HK-2 (cell line): ENCODE measurements around the gene RAB34.
A peak's percentile ranks its signal among the peaks of the same experiment; 100 is the strongest.

Experiments used
- DNase-seq: peaks from one replicate; pipeline ENCODE4 v3.0.0-alpha.2; 2018; ENCODE audit not compliant: unreplicated experiment

The RAB34 gene

GRCh38 chr17:28710861-28711722, 6.6 kb downstream of the RAB34 start:
- DNase-seq: peak; percentile 93

GRCh38 chr17:28707339-28707720, 10.3 kb downstream of the RAB34 start:
- DNase-seq: no peak

GRCh38 chr17:28706471-28707338, 11.0 kb downstream of the RAB34 start:
- no peak for DNase-seq

- DNase-seq: no peak
Observed at GRCh38 chr17:28705728-28706334, 11.8 kb downstream of the RAB34 start.

GRCh38 chr17:28705074-28705659, 12.5 kb downstream of the RAB34 start:
- no peak for DNase-seq

- no peak for DNase-seq
Observed at GRCh38 chr17:28704219-28704858, 13.3 kb downstream of the RAB34 start.

GRCh38 chr17:28703552-28704218, 14.0 kb downstream of the RAB34 start:
- no peak for DNase-seq

GRCh38 chr17:28702752-28703150, 14.9 kb downstream of the RAB34 start:
- DNase-seq: no peak

- no peak for DNase-seq
Observed at GRCh38 chr17:28702026-28702751, 15.5 kb downstream of the RAB34 start.

GRCh38 chr17:28700830-28701492, 16.7 kb downstream of the RAB34 start:
- no peak for DNase-seq

- no peak for DNase-seq
Observed at GRCh38 chr17:28700278-28700677, 17.4 kb downstream of the RAB34 start.

- no peak for DNase-seq
Observed at GRCh38 chr17:28698253-28698941, 19.3 kb downstream of the RAB34 start.

GRCh38 chr17:28693869-28694268, 23.8 kb downstream of the RAB34 start:
- DNase-seq: no peak

GRCh38 chr17:28689011-28689410, 28.7 kb downstream of the RAB34 start:
- DNase-seq: no peak

GRCh38 chr17:28688481-28688880, 29.2 kb downstream of the RAB34 start:
- no peak for DNase-seq

GRCh38 chr17:28686296-28686695, 31.4 kb downstream of the RAB34 start:
- DNase-seq: no peak

GRCh38 chr17:28685366-28685765, 32.3 kb downstream of the RAB34 start:
- no peak for DNase-seq

GRCh38 chr17:28684963-28685362, 32.7 kb downstream of the RAB34 start:
- peak; percentile 38 for DNase-seq

GRCh38 chr17:28682655-28683054, 35.0 kb downstream of the RAB34 start:
- DNase-seq: no peak
